Mucosa of rectum (tissue), 2 donors: ENCODE measurements around the gene CRYBB1.
A peak's percentile ranks its signal among the peaks of the same experiment; 100 is the strongest.

Experiments
- H3K27ac ChIP-seq, 2 donors: one replicate each; pipeline ENCODE4 v1.7.0; 2013; ENCODE audit warnings: inconsistent platforms in 2 of 2, low read depth in 2 of 2, low read length in 2 of 2
- H3K27me3 ChIP-seq, 2 donors: one replicate each; pipeline ENCODE4 v1.7.0; 2013; ENCODE audit warnings: low read length in 2 of 2; ENCODE audit not compliant: control insufficient read depth in 2 of 2, insufficient read depth in 2 of 2
- H3K36me3 ChIP-seq, 2 donors: one replicate each; pipeline ENCODE4 v1.7.0; 2013; ENCODE audit warnings: low read length in 2 of 2; ENCODE audit not compliant: control insufficient read depth in 2 of 2, insufficient read depth in 2 of 2
- H3K4me1 ChIP-seq, 2 donors: one replicate each; pipeline ENCODE4 v1.7.0; 2013; ENCODE audit warnings: low read length in 2 of 2, mild to moderate bottlenecking in 1 of 2; ENCODE audit not compliant: control insufficient read depth in 2 of 2, insufficient read depth in 2 of 2
- H3K4me3 ChIP-seq, 2 donors: one replicate each; pipeline ENCODE4 v1.7.0; 2013; ENCODE audit warnings: low read length in 2 of 2
- H3K9ac ChIP-seq, 2 donors: one replicate each; pipeline ENCODE4 v1.7.0; 2013; ENCODE audit warnings: low read length in 2 of 2, low read depth in 1 of 2, mild to moderate bottlenecking in 1 of 2
- H3K9me3 ChIP-seq, 2 donors: one replicate each; pipeline ENCODE4 v1.7.0; 2013; ENCODE audit warnings: low read length in 2 of 2; ENCODE audit not compliant: control insufficient read depth in 2 of 2
- donor health status: healthy.
- donor health status: Normal muscosa, but diverticular disease.

The CRYBB1 gene

GRCh38 chr22:26656891-26657851, 39.3 kb upstream of the CRYBB1 start, which contains the start of gene MIAT:
Gene MIAT (plus strand): TSS chr22:26657588.
- H3K4me1 ChIP-seq = peaks cover 0 to 9% of the 10 kb centered on the region in 2 donors
- H3K27ac ChIP-seq = no peak within 1 kb of the TSS
- H3K27me3 ChIP-seq = peaks cover 15 to 26% of the 10 kb centered on the region in 2 donors
- H3K9me3 ChIP-seq = no peaks in the 10 kb centered on the region
- peak within 1 kb of the TSS; percentile 24 to 70 for H3K4me3 ChIP-seq
- no peaks in the 10 kb centered on the region for H3K36me3 ChIP-seq
- peak within 1 kb of the TSS in 1 of 2 donors; percentile 24 for H3K9ac ChIP-seq

- Histone ChIP-seq H3K9ac (no peak overlapping the region), H3K4me1 (no peaks in the 10 kb centered on the region), H3K4me3 (no peak overlapping the region), H3K27ac (no peak overlapping the region), H3K36me3 (no peaks in the 10 kb centered on the region), H3K9me3 (no peaks in the 10 kb centered on the region), H3K27me3 (peaks cover 6 to 20% of the 10 kb centered on the region in 2 donors)
Observed at GRCh38 chr22:26651815-26652214, 34.0 kb upstream of the CRYBB1 start.

GRCh38 chr22:26650722-26651421, 33.0 kb upstream of the CRYBB1 start:
- H3K27me3 ChIP-seq = peaks cover 6 to 19% of the 10 kb centered on the region in 2 donors
- H3K27ac ChIP-seq = no peak overlapping the region
- no peaks in the 10 kb centered on the region for H3K9me3 ChIP-seq
- H3K4me1 ChIP-seq = no peaks in the 10 kb centered on the region
- no peaks in the 10 kb centered on the region for H3K36me3 ChIP-seq
- H3K9ac ChIP-seq = no peak overlapping the region
- H3K4me3 ChIP-seq = no peak overlapping the region

- peaks cover 3 to 16% of the 10 kb centered on the region in 2 donors for H3K27me3 ChIP-seq
- no peak overlapping the region for H3K4me3 ChIP-seq
- peaks cover 0 to 4% of the 10 kb centered on the region in 2 donors for H3K4me1 ChIP-seq
- no peak overlapping the region for H3K9ac ChIP-seq
- no peaks in the 10 kb centered on the region for H3K36me3 ChIP-seq
- no peaks in the 10 kb centered on the region for H3K9me3 ChIP-seq
- no peak overlapping the region for H3K27ac ChIP-seq
Observed at GRCh38 chr22:26648528-26649388, 30.9 kb upstream of the CRYBB1 start.

- no peaks in the 10 kb centered on the region for H3K36me3 ChIP-seq
- peaks cover 0 to 4% of the 10 kb centered on the region in 2 donors for H3K4me1 ChIP-seq
- H3K9ac ChIP-seq = no peak overlapping the region
- no peak overlapping the region for H3K4me3 ChIP-seq
- H3K27ac ChIP-seq = no peak overlapping the region
- H3K9me3 ChIP-seq = no peaks in the 10 kb centered on the region
- peaks cover 3 to 16% of the 10 kb centered on the region in 2 donors for H3K27me3 ChIP-seq
Observed at GRCh38 chr22:26648011-26648497, 30.2 kb upstream of the CRYBB1 start.

- H3K27ac ChIP-seq = no peak overlapping the region
- peaks cover 0 to 4% of the 10 kb centered on the region in 2 donors for H3K4me1 ChIP-seq
- peaks cover 3 to 14% of the 10 kb centered on the region in 2 donors for H3K27me3 ChIP-seq
- no peaks in the 10 kb centered on the region for H3K9me3 ChIP-seq
- H3K4me3 ChIP-seq = no peak overlapping the region
- H3K9ac ChIP-seq = no peak overlapping the region
- no peaks in the 10 kb centered on the region for H3K36me3 ChIP-seq
Observed at GRCh38 chr22:26646158-26646557, 28.3 kb upstream of the CRYBB1 start.

GRCh38 chr22:26643418-26644100, 25.7 kb upstream of the CRYBB1 start:
- H3K27ac ChIP-seq = peak overlapping the region in 1 of 2 donors; percentile 13
- H3K36me3 ChIP-seq = no peaks in the 10 kb centered on the region
- peaks cover 0 to 4% of the 10 kb centered on the region in 2 donors for H3K4me1 ChIP-seq
- H3K4me3 ChIP-seq = no peak overlapping the region
- no peak overlapping the region for H3K9ac ChIP-seq
- H3K27me3 ChIP-seq = peaks cover 0 to 10% of the 10 kb centered on the region in 2 donors
- H3K9me3 ChIP-seq = no peaks in the 10 kb centered on the region

- H3K9me3 ChIP-seq = no peaks in the 10 kb centered on the region
- H3K9ac ChIP-seq = no peak overlapping the region
- H3K4me1 ChIP-seq = peaks cover 0 to 4% of the 10 kb centered on the region in 2 donors
- H3K27me3 ChIP-seq = peaks cover 0 to 8% of the 10 kb centered on the region in 2 donors
- peak overlapping the region in 1 of 2 donors; percentile 13 for H3K27ac ChIP-seq
- H3K36me3 ChIP-seq = no peaks in the 10 kb centered on the region
- H3K4me3 ChIP-seq = no peak overlapping the region
Observed at GRCh38 chr22:26642465-26643417, 24.9 kb upstream of the CRYBB1 start.
